Activated CD8-positive, alpha-beta memory T cell treated with anti-CD3 and anti-CD28 coated beads, Interleukin-2, amount 50 U/mL, for 4 hours (primary cell): ENCODE results near the gene SPANXN2.
"Not testable (repeated sequence)": the region's sequence is repeated elsewhere in the genome, so short reads cannot be mapped to it uniquely, and the experiment has no call there.

Experiments
- DNase-seq: peaks from one replicate; pipeline ENCODE4 v3.0.0-alpha.2; 2020

SPANXN2 gene

GRCh38 chrX:143720652-143721051 lies at the start of gene SPANXN2:
SPANXN2 (minus strand) TSS chrX:143720752; CDS start chrX:143720668, 84 bp downstream.
- not testable (repeated sequence) for DNase-seq

- no peak for DNase-seq
These were observed 48.4 kb upstream of the SPANXN2 start for GRCh38 chrX:143768976-143769375.

GRCh38 chrX:143767789-143768188 lies 47.2 kb upstream of the SPANXN2 start:
- DNase-seq: not testable (repeated sequence)

GRCh38 chrX:143757887-143758286 lies 37.3 kb upstream of the SPANXN2 start:
- DNase-seq: no peak

GRCh38 chrX:143757375-143757774 lies 36.8 kb upstream of the SPANXN2 start:
- DNase-seq: no peak

- no peak for DNase-seq
These were observed 33.6 kb upstream of the SPANXN2 start for GRCh38 chrX:143754183-143754582.

GRCh38 chrX:143733866-143734265 lies 13.3 kb upstream of the SPANXN2 start:
- DNase-seq: no peak

- no peak for DNase-seq
These were observed 5.7 kb upstream of the SPANXN2 start for GRCh38 chrX:143726296-143726695.

- no peak for DNase-seq
These were observed 19.1 kb downstream of the SPANXN2 start for GRCh38 chrX:143701460-143701859.

GRCh38 chrX:143694885-143695284 lies 25.7 kb downstream of the SPANXN2 start:
- DNase-seq: no peak

GRCh38 chrX:143683486-143683885 lies 37.1 kb downstream of the SPANXN2 start:
- no peak for DNase-seq

- no peak for DNase-seq
These were observed 45.6 kb downstream of the SPANXN2 start for GRCh38 chrX:143674926-143675325.

- DNase-seq: no peak
These were observed 51.2 kb downstream of the SPANXN2 start for GRCh38 chrX:143669395-143669794.

- no peak for DNase-seq
These were observed 56.2 kb downstream of the SPANXN2 start for GRCh38 chrX:143664302-143664701.

GRCh38 chrX:143663755-143664154 lies 56.8 kb downstream of the SPANXN2 start:
- no peak for DNase-seq
